ENCODE measurements around the gene DNAH17. TPM values are rescaled to one million over a fixed set of nuclear protein-coding genes. Genes with fewer than 3 reads are reported as not detected.

The DNAH17 gene
- total RNA-seq, 1 donor from 2014 or later: 0.54 TPM

DNA sequence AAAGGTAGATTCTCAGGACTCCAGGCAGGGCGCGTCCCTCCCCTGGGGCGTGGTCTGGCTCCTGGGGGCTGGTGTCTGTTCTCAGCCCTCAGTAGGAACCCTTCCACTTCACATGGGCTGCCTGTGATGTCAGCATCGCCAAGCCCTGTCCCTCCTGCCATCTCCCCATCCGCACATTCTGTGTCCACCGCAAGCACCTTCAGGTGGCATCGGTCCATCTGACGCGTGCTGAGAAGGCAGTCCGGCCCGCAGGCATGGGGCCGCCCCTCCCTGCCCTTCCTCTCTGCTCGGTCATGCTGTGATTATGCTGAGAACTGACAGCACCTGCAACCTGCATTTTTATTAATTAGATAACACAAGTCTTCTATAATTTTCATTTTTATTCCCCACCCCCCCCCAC is 12.7 kb upstream of the DNAH17 start:
- Mint-ChIP-seq H3K4me3 (ENCODE audit: unreplicated experiment) (no peak overlapping the region), H3K4me1 (ENCODE audit: unreplicated experiment) (peaks cover 48% of the 10 kb centered on the region), H3K9me3 (ENCODE audit: unreplicated experiment) (peaks cover 5% of the 10 kb centered on the region), H3K27ac (ENCODE audit: unreplicated experiment) (no peak overlapping the region), H3K27me3 (ENCODE audit: unreplicated experiment) (no peaks in the 10 kb centered on the region), H3K36me3 (ENCODE audit: unreplicated experiment) (no peaks in the 10 kb centered on the region)
- DNase-seq (ENCODE audit: extremely low spot score, unreplicated experiment): no peak
- TF ChIP-seq, protein P1, sequence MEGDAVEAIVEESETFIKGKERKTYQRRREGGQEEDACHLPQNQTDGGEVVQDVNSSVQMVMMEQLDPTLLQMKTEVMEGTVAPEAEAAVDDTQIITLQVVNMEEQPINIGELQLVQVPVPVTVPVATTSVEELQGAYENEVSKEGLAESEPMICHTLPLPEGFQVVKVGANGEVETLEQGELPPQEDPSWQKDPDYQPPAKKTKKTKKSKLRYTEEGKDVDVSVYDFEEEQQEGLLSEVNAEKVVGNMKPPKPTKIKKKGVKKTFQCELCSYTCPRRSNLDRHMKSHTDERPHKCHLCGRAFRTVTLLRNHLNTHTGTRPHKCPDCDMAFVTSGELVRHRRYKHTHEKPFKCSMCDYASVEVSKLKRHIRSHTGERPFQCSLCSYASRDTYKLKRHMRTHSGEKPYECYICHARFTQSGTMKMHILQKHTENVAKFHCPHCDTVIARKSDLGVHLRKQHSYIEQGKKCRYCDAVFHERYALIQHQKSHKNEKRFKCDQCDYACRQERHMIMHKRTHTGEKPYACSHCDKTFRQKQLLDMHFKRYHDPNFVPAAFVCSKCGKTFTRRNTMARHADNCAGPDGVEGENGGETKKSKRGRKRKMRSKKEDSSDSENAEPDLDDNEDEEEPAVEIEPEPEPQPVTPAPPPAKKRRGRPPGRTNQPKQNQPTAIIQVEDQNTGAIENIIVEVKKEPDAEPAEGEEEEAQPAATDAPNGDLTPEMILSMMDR (IDR thresholded peaks at IDR 0.05): no peak

DNA sequence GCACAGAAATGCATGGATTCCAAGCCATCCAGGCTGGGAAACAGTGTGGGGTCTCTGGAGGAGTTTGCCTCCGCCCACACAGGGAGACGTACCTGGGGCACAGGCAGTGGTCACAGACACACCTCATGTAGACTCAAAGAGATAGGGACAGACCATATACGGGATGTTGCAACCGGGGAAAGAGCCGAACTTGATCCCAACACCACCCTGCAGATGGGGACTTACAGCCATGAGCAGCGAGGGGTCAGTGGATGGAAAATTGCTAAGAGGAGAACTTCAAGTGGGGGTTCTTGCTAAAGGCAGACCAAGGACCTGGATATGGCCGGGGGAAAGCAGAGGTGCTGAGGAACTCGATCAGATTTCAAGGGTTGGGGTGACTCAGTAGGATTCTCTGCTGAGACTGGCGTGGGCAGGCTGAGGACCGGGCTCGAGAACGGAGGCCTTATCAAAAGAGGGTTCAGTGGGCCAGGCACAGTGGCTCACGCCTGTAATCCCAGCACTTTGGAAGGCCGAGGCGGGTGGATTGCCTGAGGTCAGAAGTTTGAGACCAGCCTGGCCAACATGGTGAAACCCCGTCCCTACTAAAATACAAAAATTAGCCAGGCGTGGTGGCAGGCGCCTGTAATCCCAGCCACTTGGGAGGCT is 12.0 kb upstream of the DNAH17 start:
- TF ChIP-seq, protein P1 (IDR thresholded peaks at IDR 0.05): no peak
- Mint-ChIP-seq H3K9me3 (ENCODE audit: unreplicated experiment) (no peaks in the 10 kb centered on the region), H3K4me3 (ENCODE audit: unreplicated experiment) (no peak overlapping the region), H3K27me3 (ENCODE audit: unreplicated experiment) (no peaks in the 10 kb centered on the region), H3K4me1 (ENCODE audit: unreplicated experiment) (peaks cover 41% of the 10 kb centered on the region), H3K36me3 (ENCODE audit: unreplicated experiment) (no peaks in the 10 kb centered on the region), H3K27ac (ENCODE audit: unreplicated experiment) (no peak overlapping the region)
- DNase-seq (ENCODE audit: extremely low spot score, unreplicated experiment): no peak

DNA sequence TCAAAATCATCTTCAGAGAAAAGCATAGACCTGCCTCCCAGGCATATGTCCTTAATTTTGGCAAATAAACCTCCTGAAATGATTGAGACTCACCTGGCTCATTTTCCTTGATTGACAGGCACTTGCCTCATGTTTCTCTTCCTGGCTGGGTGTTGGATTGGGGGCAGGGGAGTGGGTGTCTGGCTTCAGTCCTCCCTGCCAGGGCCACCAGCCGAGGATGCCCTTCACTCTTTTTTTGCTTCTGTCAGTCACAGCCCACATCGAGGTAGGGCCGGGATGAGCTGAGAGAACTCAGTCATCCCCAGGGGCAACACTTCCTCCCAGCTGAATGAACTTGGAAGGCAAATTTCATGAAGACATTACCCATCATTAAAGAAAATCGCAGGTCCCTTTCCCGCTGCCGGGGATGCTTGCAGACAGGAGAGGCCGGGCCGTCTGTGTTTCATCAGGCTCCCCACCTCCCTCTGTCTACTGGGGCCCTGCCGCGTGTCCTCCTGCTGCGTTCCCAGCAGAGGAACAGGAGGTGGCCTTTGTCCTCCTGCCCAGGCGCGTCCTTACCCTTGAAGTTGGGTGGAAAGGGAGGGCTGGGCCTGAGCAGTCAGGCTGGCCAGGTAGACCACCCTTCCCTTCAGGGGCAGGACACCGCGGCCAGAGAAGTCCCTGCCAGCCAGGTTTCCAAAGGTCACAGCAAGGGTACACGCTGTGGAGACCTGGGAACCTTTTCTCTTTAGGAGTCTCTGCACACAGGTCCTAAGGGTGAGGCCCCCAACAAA is 11.2 kb upstream of the DNAH17 start:
- H3K9me3 Mint-ChIP-seq (ENCODE audit: unreplicated experiment): no peaks in the 10 kb centered on the region
- DNase-seq (ENCODE audit: extremely low spot score, unreplicated experiment): no peak
- peaks cover 36% of the 10 kb centered on the region for H3K4me1 Mint-ChIP-seq (ENCODE audit: unreplicated experiment)
- H3K27ac Mint-ChIP-seq (ENCODE audit: unreplicated experiment): peak overlapping the region; percentile 23
- H3K36me3 Mint-ChIP-seq (ENCODE audit: unreplicated experiment): no peaks in the 10 kb centered on the region
- H3K27me3 Mint-ChIP-seq (ENCODE audit: unreplicated experiment): no peaks in the 10 kb centered on the region
- no peak overlapping the region for H3K4me3 Mint-ChIP-seq (ENCODE audit: unreplicated experiment)
- TF ChIP-seq, protein P1 (IDR thresholded peaks at IDR 0.05): no peak

DNA sequence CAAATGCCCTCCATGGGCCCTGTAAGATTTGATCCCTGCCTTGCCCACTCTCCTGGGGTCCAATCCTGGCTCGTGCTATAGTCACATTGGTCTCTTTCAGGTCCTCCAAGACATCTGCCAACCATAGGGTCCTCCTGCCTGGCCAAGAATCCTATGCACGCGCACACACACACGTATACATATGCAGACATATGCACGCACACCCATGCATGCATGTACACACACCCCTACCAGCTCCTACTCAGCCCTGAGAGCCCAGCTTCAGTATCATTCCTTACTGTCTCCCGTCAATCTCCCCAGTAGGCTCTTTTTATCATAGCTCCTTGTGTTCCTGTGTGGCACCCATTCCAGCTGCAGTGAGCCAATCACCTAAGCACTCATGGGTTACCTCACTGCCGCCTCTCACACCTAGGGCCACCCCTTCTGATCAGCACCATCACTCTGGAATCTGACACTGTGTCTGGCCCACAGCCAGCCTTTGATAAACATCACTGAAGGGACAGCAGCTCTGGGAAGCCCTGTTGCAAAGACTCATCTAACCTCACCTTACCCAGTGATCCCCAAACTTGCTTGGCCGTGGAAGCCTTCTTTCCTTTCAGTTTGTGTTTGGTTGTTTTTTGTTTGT is 7.9 kb upstream of the DNAH17 start:
- H3K9me3 Mint-ChIP-seq (ENCODE audit: unreplicated experiment): no peaks in the 10 kb centered on the region
- no peak overlapping the region for H3K27ac Mint-ChIP-seq (ENCODE audit: unreplicated experiment)
- H3K36me3 Mint-ChIP-seq (ENCODE audit: unreplicated experiment): no peaks in the 10 kb centered on the region
- TF ChIP-seq, protein P1 (IDR thresholded peaks at IDR 0.05): no peak
- no peak for DNase-seq (ENCODE audit: extremely low spot score, unreplicated experiment)
- no peak overlapping the region for H3K4me3 Mint-ChIP-seq (ENCODE audit: unreplicated experiment)
- no peaks in the 10 kb centered on the region for H3K27me3 Mint-ChIP-seq (ENCODE audit: unreplicated experiment)
- H3K4me1 Mint-ChIP-seq (ENCODE audit: unreplicated experiment): peaks cover 11% of the 10 kb centered on the region

DNA sequence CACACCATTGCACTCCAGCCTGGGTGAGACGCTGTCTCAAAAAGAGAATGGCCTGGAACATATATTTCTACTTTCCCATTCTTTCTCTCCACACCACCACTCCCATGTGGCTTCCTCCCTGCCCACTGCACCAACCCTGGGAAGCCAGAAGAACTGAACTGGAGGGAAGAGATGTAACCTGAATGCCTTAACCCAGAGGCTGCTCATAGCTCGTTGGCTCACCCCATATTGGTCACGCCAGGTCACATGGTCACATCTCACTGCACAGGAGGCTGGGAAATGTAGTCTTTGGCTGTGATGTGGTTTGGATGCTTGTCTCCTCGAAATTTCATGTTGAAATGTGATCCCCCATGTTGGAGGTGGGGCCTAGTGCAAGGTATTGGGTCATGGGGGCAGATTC is 5.9 kb upstream of the DNAH17 start:
- Mint-ChIP-seq H3K27me3 (ENCODE audit: unreplicated experiment) (no peaks in the 10 kb centered on the region), H3K36me3 (ENCODE audit: unreplicated experiment) (no peaks in the 10 kb centered on the region), H3K4me1 (ENCODE audit: unreplicated experiment) (peaks cover under 1% of the 10 kb centered on the region), H3K4me3 (ENCODE audit: unreplicated experiment) (no peak overlapping the region), H3K9me3 (ENCODE audit: unreplicated experiment) (no peaks in the 10 kb centered on the region), H3K27ac (ENCODE audit: unreplicated experiment) (no peak overlapping the region)
- DNase-seq (ENCODE audit: extremely low spot score, unreplicated experiment): no peak
- TF ChIP-seq, protein P1 (IDR thresholded peaks at IDR 0.05): no peak

Measured in osteocyte (in vitro differentiated cells).